HG03342 (cell line): ENCODE data around the gene METTL15.
"Not testable (repeated sequence)": the region's sequence is repeated elsewhere in the genome, so short reads cannot be mapped to it uniquely, and the experiment has no call there.

ENCODE experiments used
- ATAC-seq: cut with Tn5 transposase; IDR thresholded peaks from one replicate; pipeline ENCODE4 v1.9.1; 2021; ENCODE audit warnings: mild to moderate bottlenecking, moderate library complexity; ENCODE audit not compliant: unreplicated experiment

Gene METTL15

DNA sequence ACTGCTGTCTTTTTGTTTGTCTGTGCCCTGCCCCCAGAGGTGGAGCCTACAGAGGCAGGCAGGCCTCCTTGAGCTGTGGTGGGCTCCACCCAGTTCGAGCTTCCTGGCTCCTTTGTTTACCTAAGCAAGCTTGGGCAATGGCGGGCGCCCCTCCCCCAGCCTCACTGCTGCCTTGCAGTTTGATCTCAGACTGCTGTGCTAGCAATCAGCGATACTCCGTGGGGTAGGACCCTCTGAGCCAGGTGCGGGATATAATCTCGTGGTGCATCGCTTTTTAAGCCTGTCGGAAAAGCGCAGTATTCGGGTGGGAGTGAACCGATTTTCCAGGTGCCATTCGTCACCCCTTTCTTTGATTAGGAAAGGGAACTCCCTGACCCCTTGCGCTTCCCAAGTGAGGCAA lies 269.9 kb downstream of the METTL15 start:
- not testable (repeated sequence) for ATAC-seq
